ENCODE measurements around the gene SLC9A6.
"Not testable (repeated sequence)": the region's sequence is repeated elsewhere in the genome, so short reads cannot be mapped to it uniquely, and the experiment has no call there.

SLC9A6 gene

GRCh38 chrX:136029766-136030165 lies 44.5 kb downstream of the SLC9A6 start:
- no peak for DNase-seq (ENCODE audit: low read depth in 2 of 3, low spot score in 1 of 3)

- no peak for DNase-seq (ENCODE audit: low read depth in 2 of 3, low spot score in 1 of 3)
Observed at GRCh38 chrX:136030303-136031191, 45.3 kb downstream of the SLC9A6 start.

GRCh38 chrX:136031626-136032025 lies 46.4 kb downstream of the SLC9A6 start:
- DNase-seq (ENCODE audit: low read depth in 2 of 3, low spot score in 1 of 3), result no peak

GRCh38 chrX:136032370-136032769 lies 47.1 kb downstream of the SLC9A6 start:
- no peak for DNase-seq (ENCODE audit: low read depth in 2 of 3, low spot score in 1 of 3)

GRCh38 chrX:136034668-136035067 lies 49.4 kb downstream of the SLC9A6 start:
- no peak for DNase-seq (ENCODE audit: low read depth in 2 of 3, low spot score in 1 of 3)

- DNase-seq (ENCODE audit: low read depth in 2 of 3, low spot score in 1 of 3), result no peak
Observed at GRCh38 chrX:136035663-136036062, 50.4 kb downstream of the SLC9A6 start.

GRCh38 chrX:136039485-136039884 lies 54.2 kb downstream of the SLC9A6 start:
- DNase-seq (ENCODE audit: low read depth in 2 of 3, low spot score in 1 of 3), result no peak

- DNase-seq (ENCODE audit: low read depth in 2 of 3, low spot score in 1 of 3), result no peak
Observed at GRCh38 chrX:136039968-136040367, 54.7 kb downstream of the SLC9A6 start.

- DNase-seq (ENCODE audit: low read depth in 2 of 3, low spot score in 1 of 3), result no peak
Observed at GRCh38 chrX:136041254-136041812, 56.1 kb downstream of the SLC9A6 start.

GRCh38 chrX:136045008-136045407 lies 59.8 kb downstream of the SLC9A6 start:
- no peak for DNase-seq (ENCODE audit: low read depth in 2 of 3, low spot score in 1 of 3)

- no peak for DNase-seq (ENCODE audit: low read depth in 2 of 3, low spot score in 1 of 3)
Observed at GRCh38 chrX:136046295-136047015, 61.2 kb downstream of the SLC9A6 start.

GRCh38 chrX:136047016-136047642 lies 61.9 kb downstream of the SLC9A6 start:
- DNase-seq (ENCODE audit: low read depth in 2 of 3, low spot score in 1 of 3), result no peak

GRCh38 chrX:136047969-136048368 lies 62.7 kb downstream of the SLC9A6 start:
- no peak for DNase-seq (ENCODE audit: low read depth in 2 of 3, low spot score in 1 of 3)

GRCh38 chrX:136048446-136048845 lies 63.2 kb downstream of the SLC9A6 start:
- DNase-seq (ENCODE audit: low read depth in 2 of 3, low spot score in 1 of 3), result no peak

GRCh38 chrX:136049608-136050007 lies 64.4 kb downstream of the SLC9A6 start:
- DNase-seq (ENCODE audit: low read depth in 2 of 3, low spot score in 1 of 3), result no peak

GRCh38 chrX:136050875-136051274 lies 65.6 kb downstream of the SLC9A6 start:
- DNase-seq (ENCODE audit: low read depth in 2 of 3, low spot score in 1 of 3), result not testable (repeated sequence)

GRCh38 chrX:136051611-136052010 lies 66.4 kb downstream of the SLC9A6 start:
- no peak for DNase-seq (ENCODE audit: low read depth in 2 of 3, low spot score in 1 of 3)

GRCh38 chrX:136055651-136056221 lies 70.5 kb downstream of the SLC9A6 start:
- no peak for DNase-seq (ENCODE audit: low read depth in 2 of 3, low spot score in 1 of 3)

GRCh38 chrX:136057567-136057966 lies 72.3 kb downstream of the SLC9A6 start:
- DNase-seq (ENCODE audit: low read depth in 2 of 3, low spot score in 1 of 3), result no peak

- no peak for DNase-seq (ENCODE audit: low read depth in 2 of 3, low spot score in 1 of 3)
Observed at GRCh38 chrX:136059350-136059749, 74.1 kb downstream of the SLC9A6 start.

GRCh38 chrX:136061286-136061685 lies 76.1 kb downstream of the SLC9A6 start:
- DNase-seq (ENCODE audit: low read depth in 2 of 3, low spot score in 1 of 3), result no peak
